ENCODE results near the gene TBC1D1. TPM values are rescaled to one million over a fixed set of nuclear protein-coding genes. Genes with fewer than 3 reads are reported as not detected.

Gene TBC1D1
- total and polyA plus RNA-seq, 2 of the 8 experiments (the other 6 are each of a cell fraction or from before 2014, with no cell fraction given) = 96.9 to 162 TPM

GRCh38 chr4:37988670-37989069, 97.8 kb downstream of the TBC1D1 start:
- ChIA-PET POLR2A (ENCODE audit: partially characterized antibody) (interaction anchor here (0.7 to 4.2 kb wide), 6 partner anchors 10 to 93 kb away, joined by 3 to 26 read pairs (median 3); no protein-coding TSS in a partner anchor), CTCF (ENCODE audit: partially characterized antibody) (interaction anchor here (1.1 kb wide), 1 partner anchor 18 kb away, joined by 3 read pairs; no protein-coding TSS in a partner anchor)
- Histone ChIP-seq H3K23ac (ENCODE audit: insufficient read length) (no peak overlapping the region), H3K14ac (ENCODE audit: insufficient read length) (no peak overlapping the region), H2BK15ac (ENCODE audit: low read length) (no peak overlapping the region), H3K4me1 (replicated peaks in 1 of 4; ENCODE audit: control insufficient read depth in 3 of 4, insufficient read depth in 4 of 4, low read length in 3 of 4) (peaks cover 16 to 32% (median 24%) of the 10 kb centered on the region in 4 experiments), H3K18ac (ENCODE audit: extremely low read depth, low read length) (no peak overlapping the region), H3K27me3 (replicated peaks in 1 of 4; ENCODE audit: control insufficient read depth in 3 of 4, extremely low read depth in 1 of 4, insufficient read depth in 3 of 4, low read length in 3 of 4) (no peaks in the 10 kb centered on the region), H3K79me1 (ENCODE audit: low read depth, low read length) (no peaks in the 10 kb centered on the region; the same call in 1 of the 2 replicates), H3K79me2 (ENCODE audit: control insufficient read depth in 1 of 2, insufficient read depth in 2 of 2, low read length in 2 of 2) (peaks cover 0 to 72% of the 10 kb centered on the region in 2 experiments; a peak in 3 of 4 replicates), H2AK5ac (ENCODE audit: low read depth, low read length) (no peak overlapping the region), H2BK120ac (replicated peaks; ENCODE audit: low read depth, low read length) (no peak overlapping the region), H3K4me3 (ENCODE audit: extremely low read depth in 1 of 4, insufficient read depth in 2 of 4, low read depth in 3 of 4, low read length in 4 of 4) (peak overlapping the region in 3 of 4 experiments; percentile 1 to 26 (median 3); a peak in 3 of 8 replicates), H3K27ac (ENCODE audit: low read depth, low read length) (no peak overlapping the region; the same call in 1 of the 2 replicates), H4K91ac (replicated peaks; ENCODE audit: insufficient read length, low read length) (no peak overlapping the region), H3K4ac (replicated peaks; ENCODE audit: insufficient read length, low read depth, low read length) (no peak overlapping the region), H3K9me3 (ENCODE audit: insufficient read depth in 2 of 2, low read depth in 1 of 2, low read length in 1 of 2) (no peaks in the 10 kb centered on the region), H3K23me2 (ENCODE audit: low read depth, low read length) (no peaks in the 10 kb centered on the region), H2BK12ac (ENCODE audit: low read depth, low read length) (no peak overlapping the region), H4K20me1 (replicated peaks in 1 of 2; ENCODE audit: control insufficient read depth in 1 of 2, insufficient read depth in 2 of 2, low read length in 2 of 2) (no peaks in the 10 kb centered on the region), H2BK5ac (ENCODE audit: low read depth, low read length) (no peak overlapping the region), H2BK20ac (ENCODE audit: low read length) (no peak overlapping the region), H3K36me3 (ENCODE audit: control insufficient read depth in 2 of 4, insufficient read depth in 4 of 4, low read length in 3 of 4) (no peaks in the 10 kb centered on the region), H3K56ac (replicated peaks; ENCODE audit: insufficient read length, low read depth, low read length) (no peak overlapping the region), H4K8ac (ENCODE audit: extremely low read depth, insufficient read depth, low read length) (no peak overlapping the region), H4K5ac (ENCODE audit: insufficient read length, low read depth, low read length) (no peak overlapping the region), H3K4me2 (ENCODE audit: insufficient read depth in 1 of 2, low read depth in 2 of 2, low read length in 2 of 2) (peak overlapping the region; percentile 35 to 54; a peak in 3 of 4 replicates), H3K9ac (replicated peaks in 1 of 4; ENCODE audit: extremely low read depth in 1 of 4, low read depth in 3 of 4, low read length in 3 of 4) (no peak overlapping the region), H2AFZ (ENCODE audit: low read length) (no peak overlapping the region)
- DNase-seq (ENCODE audit: low read depth in 1 of 2, low spot score in 2 of 2) (peak in 1 of 2 experiments; percentile 47), FAIRE-seq (peak; percentile 82)
- WGBS, 2 experiments (ENCODE audit: extremely low coverage in 1 of 2, insufficient coverage in 1 of 2, insufficient read length in 1 of 2, insufficient replicate concordance in 2 of 2, low coverage in 1 of 2, low lambda C conversion rate in 2 of 2, missing lambda C conversion rate in 1 of 2) = 22% methylated on average over 5 of the region's 5 CpGs; no CpG with 5 or more reads in 1 of the 2 experiments
- TF ChIP-seq, protein P1, sequence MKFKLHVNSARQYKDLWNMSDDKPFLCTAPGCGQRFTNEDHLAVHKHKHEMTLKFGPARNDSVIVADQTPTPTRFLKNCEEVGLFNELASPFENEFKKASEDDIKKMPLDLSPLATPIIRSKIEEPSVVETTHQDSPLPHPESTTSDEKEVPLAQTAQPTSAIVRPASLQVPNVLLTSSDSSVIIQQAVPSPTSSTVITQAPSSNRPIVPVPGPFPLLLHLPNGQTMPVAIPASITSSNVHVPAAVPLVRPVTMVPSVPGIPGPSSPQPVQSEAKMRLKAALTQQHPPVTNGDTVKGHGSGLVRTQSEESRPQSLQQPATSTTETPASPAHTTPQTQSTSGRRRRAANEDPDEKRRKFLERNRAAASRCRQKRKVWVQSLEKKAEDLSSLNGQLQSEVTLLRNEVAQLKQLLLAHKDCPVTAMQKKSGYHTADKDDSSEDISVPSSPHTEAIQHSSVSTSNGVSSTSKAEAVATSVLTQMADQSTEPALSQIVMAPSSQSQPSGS (IDR thresholded peaks at IDR 0.05; ENCODE audit: low read length) = 0 out of 2 replicates have a peak, but pooled peaks have one; percentile 41
- TF ChIP-seq ASH2L (IDR thresholded peaks at IDR 0.05; ENCODE audit: low read length) (peak; percentile 90), MAFK (IDR thresholded peaks at IDR 0.05; ENCODE audit: low read depth, low read length) (no peak), JUND (IDR thresholded peaks at IDR 0.05; ENCODE audit: low read length) (no peak), SP4 (IDR thresholded peaks at IDR 0.05; ENCODE audit: low read length) (no peak), HDAC2 (IDR thresholded peaks at IDR 0.05; ENCODE audit: borderline replicate concordance in 1 of 2, low read depth in 2 of 2, low read length in 2 of 2) (no peak), CBX8 (IDR thresholded peaks at IDR 0.05; ENCODE audit: borderline replicate concordance, low read depth, low read length) (no peak), BCL11A (IDR thresholded peaks at IDR 0.05; ENCODE audit: low read depth in 2 of 2, low read length in 2 of 2) (no peak), EP300 (IDR thresholded peaks at IDR 0.05; ENCODE audit: borderline replicate concordance in 1 of 2, low read depth in 2 of 2, low read length in 2 of 2) (peak in 1 of 2 experiments; percentile 73; a peak in 1 of 3 replicates), TCF12 (IDR thresholded peaks at IDR 0.05; ENCODE audit: low read depth, low read length) (no peak), CEBPB (IDR thresholded peaks at IDR 0.05; ENCODE audit: low read depth, low read length) (no peak), SRF (IDR thresholded peaks at IDR 0.05; ENCODE audit: low read depth, low read length) (no peak)
